ENCODE results near the gene KIFBP. TPM values are rescaled to one million over a fixed set of nuclear protein-coding genes. Genes with fewer than 3 reads are reported as not detected.

The KIFBP gene
- total and polyA plus RNA-seq, 2 of the 13 experiments (the other 11 are each of a cell fraction or from before 2014, with no cell fraction given), result 13.0 to 21.9 TPM

- TF ChIP-seq ZFYVE20 (CRISPR knock-in tag; IDR thresholded peaks at IDR 0.05; ENCODE audit: borderline replicate concordance, low read depth) (no peak), RBM39 (IDR thresholded peaks at IDR 0.05; ENCODE audit: low read depth, low read length, poor library complexity, severe bottlenecking) (no peak)
These were observed 53.8 kb downstream of the KIFBP start (continued) for GRCh38 chr10:69042417-69042816.

GRCh38 chr10:69042838-69043237 is 54.2 kb downstream of the KIFBP start:
- H3K4me2 ChIP-seq (ENCODE audit: low read depth, low read length), result no peak overlapping the region
- TF ChIP-seq SPEN (CRISPR knock-in tag; IDR thresholded peaks at IDR 0.05; ENCODE audit: low read depth) (no peak), ZNF709 (CRISPR knock-in tag; IDR thresholded peaks at IDR 0.05) (no peak), ELK4 (CRISPR knock-in tag; IDR thresholded peaks at IDR 0.05; ENCODE audit: borderline replicate concordance) (no peak)
- TF ChIP-seq, protein P1, sequence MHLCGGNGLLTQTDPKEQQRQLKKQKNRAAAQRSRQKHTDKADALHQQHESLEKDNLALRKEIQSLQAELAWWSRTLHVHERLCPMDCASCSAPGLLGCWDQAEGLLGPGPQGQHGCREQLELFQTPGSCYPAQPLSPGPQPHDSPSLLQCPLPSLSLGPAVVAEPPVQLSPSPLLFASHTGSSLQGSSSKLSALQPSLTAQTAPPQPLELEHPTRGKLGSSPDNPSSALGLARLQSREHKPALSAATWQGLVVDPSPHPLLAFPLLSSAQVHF (CRISPR knock-in tag; IDR thresholded peaks at IDR 0.05), result no peak
- H3K79me2 ChIP-seq (ENCODE audit: insufficient read depth, low read length), result no peaks in the 10 kb centered on the region
- H3K27ac ChIP-seq (ENCODE audit: extremely low read length, insufficient read depth, low read length), result no peak overlapping the region
- H3K27me3 ChIP-seq (ENCODE audit: control insufficient read depth in 1 of 2, insufficient read depth in 2 of 2, low read length in 2 of 2), result peaks cover 0 to 7% of the 10 kb centered on the region in 2 experiments; a peak in 2 of 5 replicates
- no peak overlapping the region for H2AFZ ChIP-seq (ENCODE audit: low read length)
- H3K9ac ChIP-seq (ENCODE audit: insufficient read depth, low read depth, low read length), result no peak overlapping the region
- DNase-seq (ENCODE audit: low spot score), result no peak
- in situ Hi-C loops (cut with HindIII; ENCODE audit: extremely low pct_ligation_motif_present, low pct_unique_long_range_greater_than_20kb) (no loop called here), intact Hi-C loops (cut with micrococcal nuclease; ENCODE audit: unreplicated experiment) (no loop called here)
- BruUV-seq (replicated peaks), result no TSS peak
- H3K9me3 ChIP-seq (ENCODE audit: low read length), result no peaks in the 10 kb centered on the region
- H3K4me3 ChIP-seq (replicated peaks in 1 of 3; ENCODE audit: insufficient read depth in 1 of 3, low read depth in 2 of 3, low read length in 3 of 3), result no peak overlapping the region
- no peak for FAIRE-seq
- no peak for ATAC-seq
- no peaks in the 10 kb centered on the region for H3K4me1 ChIP-seq (ENCODE audit: insufficient read depth, low read length)
- ChIA-PET CTCF (ENCODE audit: low intra/inter-chr PET ratio, low total read pairs) (no interaction called here), POLR2A (no interaction called here)
- 74% methylated on average over 6 of the region's 6 CpGs for whole genome bisulfite sequencing (ENCODE audit: low lambda C conversion rate)
- H3K36me3 ChIP-seq (replicated peaks in 1 of 2; ENCODE audit: control insufficient read depth in 1 of 2, insufficient read depth in 2 of 2, low read length in 2 of 2), result no peaks in the 10 kb centered on the region
- no peaks in the 10 kb centered on the region for H4K20me1 ChIP-seq (ENCODE audit: insufficient read depth, low read length)
